Psoas muscle (tissue), 8 donors: ENCODE measurements around the gene DNAL4. TPM values are rescaled to one million over a fixed set of nuclear protein-coding genes. Genes with fewer than 3 reads are reported as not detected.

Experiments
- ATAC-seq, 4 donors: fragments of 200-7000 bp; cut with Tn5 transposase; one replicate each; pipeline ENCODE4 v1.9.1; 2020; ENCODE audit warnings: moderate library complexity in 3 of 4, mild to moderate bottlenecking in 2 of 4
- DNase-seq, 2 donors: peaks; one replicate each; pipeline ENCODE4 v3.0.0-alpha.2; 2020
- H3K27ac ChIP-seq: fragments of 200-600 bp; one replicate; pipeline ENCODE4 v1.8.0; 2022
- H3K27me3 ChIP-seq, 3 donors: fragments of 200-600 bp in 1 of 3; one replicate each; pipeline versions ENCODE4 v1.6.1 to v1.8.0; 2013 to 2022; ENCODE audit warnings: low read length in 2 of 3, mild to moderate bottlenecking in 2 of 3, moderate library complexity in 1 of 3; ENCODE audit not compliant: insufficient read depth in 3 of 3
- H3K36me3 ChIP-seq, 2 donors: fragments of 200-600 bp in 1 of 2; one replicate each; pipeline versions ENCODE4 v1.6.1 to v1.8.0; 2013 to 2022; ENCODE audit warnings: low read depth in 1 of 2, mild to moderate bottlenecking in 1 of 2, moderate library complexity in 1 of 2; ENCODE audit not compliant: insufficient read depth in 1 of 2
- H3K4me1 ChIP-seq: fragments of 200-600 bp; one replicate; pipeline ENCODE4 v1.8.0; 2022
- H3K4me3 ChIP-seq: fragments of 200-600 bp; one replicate; pipeline ENCODE4 v1.8.0; 2022; ENCODE audit warnings: mild to moderate bottlenecking
- H3K9me3 ChIP-seq: fragments of 200-600 bp; one replicate; pipeline ENCODE4 v1.8.0; 2022
- WGBS, 3 donors: extraction: QIAGEN DNeasy Blood & Tissue Kit; methylation state at CpG; one replicate each; pipeline versions ENCODE4 v1.1.6 to v1.1.7; 2013; 5-methylcytosine and 5-hydroxymethylcytosine counted together
- intact Hi-C, 2 donors: fragments of 100-400 bp; cut with DNase I; formaldehyde crosslinking; loops; one replicate each; pipeline versions ENCODE4 v1.11.0 to v1.14.2; 2022
- polyA plus RNA-seq, 3 donors: library from polyadenylated mRNA; stranded (reverse); fragments of 200-250 nt; gene quantifications; one replicate each; pipeline ENCODE4 v1.2.3, GENCODE V29; 2013
- total RNA-seq, 4 donors: library from RNA; stranded (reverse); fragmentation: NEBNext Ultra II Directional in 2 of 4; extraction: Animal tissue kit (Norgen Biotek cat#: 25700) in 2 of 4; gene quantifications; one replicate each; pipeline versions ENCODE4 v1.2.1 to v1.2.4, GENCODE V29; 2021 to 2023
- TF ChIP-seq, protein P1 (sequence below): fragments of 200-600 bp; IDR thresholded peaks from one replicate; pipeline ENCODE4 v1.8.0; 2022; ENCODE audit warnings: antibody characterized with exemption
- donor health status: healthy with polysubstance abuse.
- donor health status: DM: no; HTN: no; CAD: no; lungs with moderate emphysema.
- donor health status: Bipolar disorder and iron deficiency.
- donor health status: healthy.
- donor health status: DM: yes; HTN: yes; CAD: no.
- donor health status: DM: no; HTN: no; CAD: no.
- donor health status: DM: no; HTN: no; CAD: no.
- donor health status: DM: yes; HTN: yes; CAD: no.

Gene DNAL4
- total and polyA plus RNA-seq, 7 donors = 3.5 to 13.9 (median 5.8) TPM

DNA sequence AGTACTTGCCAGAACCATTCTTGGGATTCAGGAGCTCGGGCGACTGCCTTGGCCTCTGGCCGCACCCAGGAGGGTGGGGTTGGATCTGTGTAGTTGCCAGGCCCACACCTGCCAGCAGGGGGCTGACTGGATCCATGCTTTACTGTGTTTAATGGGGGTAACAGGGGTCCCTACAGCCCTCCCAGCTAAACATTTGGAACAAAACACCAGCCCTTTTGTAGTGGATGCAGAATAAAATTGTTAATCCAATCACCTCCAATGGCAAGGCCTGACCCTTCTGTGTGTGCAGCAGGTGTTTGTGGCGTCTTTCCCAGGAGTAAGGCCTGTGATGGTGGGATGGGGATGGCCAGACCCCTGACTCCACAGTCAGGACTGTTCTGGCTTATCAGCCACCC is 60.6 kb downstream of the DNAL4 start:
- TF ChIP-seq, protein P1, sequence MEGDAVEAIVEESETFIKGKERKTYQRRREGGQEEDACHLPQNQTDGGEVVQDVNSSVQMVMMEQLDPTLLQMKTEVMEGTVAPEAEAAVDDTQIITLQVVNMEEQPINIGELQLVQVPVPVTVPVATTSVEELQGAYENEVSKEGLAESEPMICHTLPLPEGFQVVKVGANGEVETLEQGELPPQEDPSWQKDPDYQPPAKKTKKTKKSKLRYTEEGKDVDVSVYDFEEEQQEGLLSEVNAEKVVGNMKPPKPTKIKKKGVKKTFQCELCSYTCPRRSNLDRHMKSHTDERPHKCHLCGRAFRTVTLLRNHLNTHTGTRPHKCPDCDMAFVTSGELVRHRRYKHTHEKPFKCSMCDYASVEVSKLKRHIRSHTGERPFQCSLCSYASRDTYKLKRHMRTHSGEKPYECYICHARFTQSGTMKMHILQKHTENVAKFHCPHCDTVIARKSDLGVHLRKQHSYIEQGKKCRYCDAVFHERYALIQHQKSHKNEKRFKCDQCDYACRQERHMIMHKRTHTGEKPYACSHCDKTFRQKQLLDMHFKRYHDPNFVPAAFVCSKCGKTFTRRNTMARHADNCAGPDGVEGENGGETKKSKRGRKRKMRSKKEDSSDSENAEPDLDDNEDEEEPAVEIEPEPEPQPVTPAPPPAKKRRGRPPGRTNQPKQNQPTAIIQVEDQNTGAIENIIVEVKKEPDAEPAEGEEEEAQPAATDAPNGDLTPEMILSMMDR = peak; percentile 57
- Histone ChIP-seq H3K4me1 (peaks cover 41% of the 10 kb centered on the region), H3K27ac (peak overlapping the region; percentile 79), H3K9me3 (no peaks in the 10 kb centered on the region), H3K4me3 (no peak overlapping the region), H3K27me3 (no peaks in the 10 kb centered on the region), H3K36me3 (peaks cover 5 to 76% of the 10 kb centered on the region in 2 donors)
- DNase-seq (peak; percentile 60 to 75), ATAC-seq (peak; percentile 38 to 62 (median 52))
- WGBS, 3 donors = 13 to 27% (median 22%) methylated on average over 4 of the region's 4 CpGs
- intact Hi-C loops = no loop called here

DNA sequence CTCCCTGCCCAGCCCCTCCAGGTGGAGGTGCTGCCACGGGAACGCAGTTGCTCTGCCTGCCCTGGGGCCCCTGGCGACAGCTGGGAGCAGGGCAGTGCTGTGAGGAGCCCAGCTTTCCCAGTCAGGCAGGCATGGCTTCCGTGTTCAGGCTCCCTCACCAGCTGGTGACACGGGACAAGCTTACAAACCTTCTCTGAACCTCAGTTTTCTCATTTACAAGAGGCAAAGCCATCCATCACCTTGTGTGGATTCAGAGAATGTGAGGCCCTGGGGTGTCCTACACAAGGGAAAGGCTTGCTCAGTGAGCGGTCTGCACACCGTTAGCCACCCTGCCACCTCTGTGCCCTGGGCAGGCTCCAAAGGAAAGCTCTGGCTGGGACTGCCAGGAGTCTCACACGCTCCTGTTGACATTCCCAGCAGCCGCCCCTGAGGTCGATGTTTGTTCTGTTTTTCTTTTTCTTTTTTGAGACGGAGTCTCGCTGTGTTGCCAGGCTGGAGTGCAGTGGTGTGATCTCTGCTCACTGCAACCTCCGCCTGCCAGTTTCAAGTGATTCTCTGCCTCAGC is 61.6 kb downstream of the DNAL4 start:
- H3K9me3 ChIP-seq = no peaks in the 10 kb centered on the region
- intact Hi-C loops = no loop called here
- peak overlapping the region; percentile 79 for H3K27ac ChIP-seq
- DNase-seq (peak in 1 of 2 donors; percentile 63), ATAC-seq (peak in 1 of 4 donors; percentile 14)
- peaks cover 3 to 76% of the 10 kb centered on the region in 2 donors for H3K36me3 ChIP-seq
- H3K27me3 ChIP-seq = no peaks in the 10 kb centered on the region
- TF ChIP-seq, protein P1 = no peak
- no peak overlapping the region for H3K4me3 ChIP-seq
- WGBS, 3 donors = 27 to 52% (median 37%) methylated on average over 13 of the region's 13 CpGs
- peaks cover 41% of the 10 kb centered on the region for H3K4me1 ChIP-seq

DNA sequence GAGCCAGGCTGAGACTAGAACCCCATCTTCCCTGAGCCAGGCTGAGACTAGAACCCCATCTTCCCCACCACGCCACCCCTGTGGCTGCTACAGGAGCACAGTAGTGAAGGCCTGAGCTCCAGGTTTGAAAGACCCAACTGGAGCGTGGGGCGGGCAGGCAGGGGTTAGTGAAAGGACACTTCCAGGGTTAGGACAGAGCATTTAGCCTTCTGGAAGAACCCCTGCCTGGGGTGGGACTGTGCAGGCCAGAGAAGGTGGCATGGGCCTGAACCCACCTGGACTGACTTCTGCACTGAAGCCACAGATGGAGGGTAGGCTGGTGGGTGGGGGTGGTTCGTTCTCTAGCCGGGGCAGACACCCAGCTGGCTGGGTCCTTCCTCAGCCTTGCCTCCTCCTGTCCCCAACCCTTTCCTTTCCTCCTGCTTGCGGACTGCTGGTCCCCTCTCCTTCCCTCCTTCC is 62.2 kb downstream of the DNAL4 start:
- intact Hi-C loops = no loop called here
- DNase-seq (peak in 1 of 2 donors; percentile 53), ATAC-seq (no peak)
- H3K27ac ChIP-seq = peak overlapping the region; percentile 79
- H3K4me1 ChIP-seq = peaks cover 41% of the 10 kb centered on the region
- 65 to 89% (median 79%) methylated on average over 4 to 6 of the region's 6 CpGs for WGBS, 3 donors
- TF ChIP-seq, protein P1 = no peak
- peaks cover 3 to 76% of the 10 kb centered on the region in 2 donors for H3K36me3 ChIP-seq
- no peaks in the 10 kb centered on the region for H3K9me3 ChIP-seq
- no peaks in the 10 kb centered on the region for H3K27me3 ChIP-seq
- no peak overlapping the region for H3K4me3 ChIP-seq

DNA sequence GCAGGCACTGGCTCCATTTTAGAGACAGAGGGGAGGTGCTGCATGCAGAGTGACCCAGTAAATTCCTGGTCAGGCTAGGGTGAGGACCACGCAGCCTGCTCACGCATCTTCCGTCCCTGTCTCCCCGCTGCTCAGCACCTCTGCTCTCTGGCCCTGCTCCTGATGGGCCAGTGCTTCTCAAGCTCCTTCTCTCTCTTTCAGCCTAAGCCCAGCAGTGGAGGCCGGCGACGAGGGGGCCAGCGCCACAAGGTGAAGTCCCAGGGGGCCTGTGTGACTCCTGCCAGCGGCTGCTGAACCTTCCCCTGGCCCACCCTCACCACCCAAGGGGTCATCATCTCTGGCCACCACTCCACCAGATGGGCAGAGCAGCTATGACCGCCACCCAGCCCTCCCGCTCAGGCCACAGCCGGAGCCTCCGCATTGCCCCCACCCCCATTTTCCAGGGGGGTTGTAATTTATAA is 63.5 kb downstream of the DNAL4 start:
- Histone ChIP-seq H3K27me3 (no peaks in the 10 kb centered on the region), H3K36me3 (peaks cover 6 to 76% of the 10 kb centered on the region in 2 donors), H3K4me1 (peaks cover 38% of the 10 kb centered on the region), H3K27ac (no peak overlapping the region), H3K4me3 (no peak overlapping the region), H3K9me3 (no peaks in the 10 kb centered on the region)
- intact Hi-C loops = no loop called here
- 93 to 97% (median 94%) methylated on average over 13 of the region's 13 CpGs for WGBS, 3 donors
- TF ChIP-seq, protein P1 = no peak
- ATAC-seq (no peak), DNase-seq (peak in 1 of 2 donors; percentile 44)

DNA sequence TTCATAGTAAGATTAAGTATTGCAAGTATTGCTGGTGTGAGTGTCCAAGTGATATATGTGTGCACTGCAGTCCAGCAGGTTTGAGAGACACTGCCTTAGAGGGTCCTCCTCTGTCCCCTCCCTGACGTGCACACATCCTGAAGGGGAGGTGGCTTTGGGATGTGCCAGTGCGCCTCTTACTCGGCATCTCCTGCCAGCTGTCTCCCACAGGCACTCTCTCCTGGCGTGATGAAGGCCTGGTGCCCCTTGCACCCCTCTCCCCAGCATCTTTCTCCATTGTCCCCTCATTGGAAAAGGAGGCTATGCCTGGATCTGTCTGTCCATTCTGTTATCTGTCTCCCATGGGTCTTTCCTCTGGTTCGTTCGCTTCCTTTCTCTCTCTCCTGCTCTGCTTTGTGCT is 64.0 kb downstream of the DNAL4 start:
- H3K4me1 ChIP-seq = peaks cover 33% of the 10 kb centered on the region
- intact Hi-C loops = no loop called here
- DNase-seq (peak in 1 of 2 donors; percentile 28), ATAC-seq (no peak)
- no peaks in the 10 kb centered on the region for H3K27me3 ChIP-seq
- no peak overlapping the region for H3K27ac ChIP-seq
- H3K36me3 ChIP-seq = peaks cover 6 to 76% of the 10 kb centered on the region in 2 donors
- no peak overlapping the region for H3K4me3 ChIP-seq
- TF ChIP-seq, protein P1 = no peak
- H3K9me3 ChIP-seq = no peaks in the 10 kb centered on the region
- 80 to 88% (median 84%) methylated on average over 6 of the region's 6 CpGs for WGBS, 3 donors
